IMR-90 (cell line): ENCODE results near the gene C11orf97. TPM values are rescaled to one million over a fixed set of nuclear protein-coding genes. Genes with fewer than 3 reads are reported as not detected.

Source experiments
- ATAC-seq: fragments of 200-7000 bp; cut with Tn5 transposase; 2 replicates; pipeline ENCODE4 v1.9.1; 2020; ENCODE audit warnings: low read depth, mild to moderate bottlenecking, moderate library complexity
- BruUV-seq: library from RNA; stranded (reverse); fragments of 400-500 nt; replicated peaks from 2 replicates; lab custom pipeline; 2021; lab: Mats Ljungman, UMichigan
- CTCF ChIA-PET: fragments of 300-600 bp; formaldehyde crosslinking; extraction: SDS; loops from one replicate; lab custom pipeline; 2021; ENCODE audit warnings: antibody characterized with exemption; lab: Yijun Ruan, JAX
- POLR2A ChIA-PET: fragments of 300-600 bp; sonication (Branson Sonifier 250); formaldehyde crosslinking; loops from one replicate; lab custom pipeline; 2022; ENCODE audit warnings: antibody characterized with exemption; ENCODE audit not compliant: unreplicated experiment; lab: Charles Lee
- DNase-seq: peaks from one replicate; pipeline ENCODE4 v3.0.0; 2013
- H2AFZ ChIP-seq: replicated peaks from 2 replicates; pipeline ENCODE3; 2013; ENCODE audit warnings: low read length, mild to moderate bottlenecking; ENCODE audit not compliant: poor library complexity
- H2AK5ac ChIP-seq: 2 replicates; pipeline ENCODE4 v1.6.1; 2013; ENCODE audit warnings: low read depth, low read length, inconsistent platforms
- H2AK9ac ChIP-seq: replicated peaks from 2 replicates; pipeline ENCODE3; 2013; ENCODE audit warnings: mild to moderate bottlenecking, low read depth, low read length, moderate library complexity; ENCODE audit not compliant: poor library complexity
- H2BK120ac ChIP-seq: 2 replicates; pipeline ENCODE4 v1.6.1; 2013; ENCODE audit warnings: low read depth, low read length, inconsistent platforms
- H2BK15ac ChIP-seq: 3 replicates; pipeline ENCODE4 v1.6.1; 2013; ENCODE audit warnings: low read depth, low read length, inconsistent platforms
- H2BK20ac ChIP-seq: 2 replicates; pipeline ENCODE4 v1.6.1; 2013; ENCODE audit warnings: low read depth, mild to moderate bottlenecking, inconsistent platforms, low read length, moderate library complexity
- H2BK5ac ChIP-seq: 2 replicates; pipeline ENCODE4 v1.6.1; 2013; ENCODE audit warnings: mild to moderate bottlenecking, low read depth, low read length, inconsistent platforms; ENCODE audit not compliant: poor library complexity, severe bottlenecking
- H3K14ac ChIP-seq: replicated peaks from 2 replicates; pipeline ENCODE4 v1.6.1; 2013; ENCODE audit warnings: low read depth, low read length, inconsistent platforms
- H3K18ac ChIP-seq: 2 replicates; pipeline ENCODE4 v1.6.1; 2013; ENCODE audit warnings: low read depth, low read length, control low read depth
- H3K23ac ChIP-seq: 2 replicates; pipeline ENCODE4 v1.6.1; 2013; ENCODE audit warnings: low read depth, low read length, inconsistent platforms
- H3K27ac ChIP-seq: 2 replicates; pipeline ENCODE4 v1.5.1; 2013; ENCODE audit warnings: mild to moderate bottlenecking, control low read depth, low read length; ENCODE audit not compliant: insufficient read depth
- H3K27me3 ChIP-seq: 2 replicates; pipeline ENCODE4 v1.6.1; 2013; ENCODE audit warnings: low read length; ENCODE audit not compliant: control insufficient read depth, insufficient read depth
- H3K36me3 ChIP-seq: 2 replicates; pipeline ENCODE4 v1.6.1; 2013; ENCODE audit warnings: low read length, mixed read lengths; ENCODE audit not compliant: control insufficient read depth, insufficient read depth
- H3K4ac ChIP-seq: 2 replicates; pipeline ENCODE4 v1.6.1; 2013; ENCODE audit warnings: low read depth, low read length, inconsistent platforms
- H3K4me1 ChIP-seq: 2 replicates; pipeline ENCODE4 v1.6.1; 2013; ENCODE audit warnings: low read length, mixed read lengths; ENCODE audit not compliant: control insufficient read depth, insufficient read depth
- H3K4me2 ChIP-seq: 2 replicates; pipeline ENCODE4 v1.6.1; 2013; ENCODE audit warnings: low read depth, mild to moderate bottlenecking, control low read depth, low read length, moderate library complexity
- H3K4me3 ChIP-seq: 2 replicates; pipeline ENCODE4 v1.5.1; 2013; ENCODE audit warnings: low read depth, mild to moderate bottlenecking, control low read depth, low read length, moderate library complexity; ENCODE audit not compliant: insufficient read depth
- H3K56ac ChIP-seq: 2 replicates; pipeline ENCODE4 v1.6.1; 2013; ENCODE audit warnings: low read length, inconsistent platforms; ENCODE audit not compliant: insufficient read depth; ENCODE audit errors: extremely low read depth
- H3K79me1 ChIP-seq, 2 experiments: 2 replicates each; pipeline ENCODE4 v1.6.1; 2013; ENCODE audit warnings: low read length in 2 of 2, inconsistent platforms in 1 of 2, low read depth in 1 of 2
- H3K9ac ChIP-seq: 2 replicates; pipeline ENCODE4 v1.6.1; 2013; ENCODE audit warnings: low read depth, low read length, control low read depth
- H3K9me1 ChIP-seq: 2 replicates; pipeline ENCODE4 v1.6.1; 2013; ENCODE audit warnings: low read length, inconsistent platforms; ENCODE audit not compliant: insufficient read depth
- H3K9me3 ChIP-seq: 2 replicates; pipeline ENCODE4 v1.6.1; 2013; ENCODE audit warnings: low read length; ENCODE audit not compliant: control insufficient read depth, insufficient read depth
- H4K20me1 ChIP-seq: 2 replicates; pipeline ENCODE4 v1.6.1; 2013; ENCODE audit warnings: low read length, inconsistent platforms; ENCODE audit not compliant: insufficient read depth
- H4K5ac ChIP-seq: 2 replicates; pipeline ENCODE4 v1.6.1; 2013; ENCODE audit warnings: mild to moderate bottlenecking, low read depth, low read length, control low read depth
- H4K8ac ChIP-seq, 2 experiments: 2 replicates each; pipeline ENCODE4 v1.6.1; 2013; ENCODE audit warnings: low read depth in 2 of 2, low read length in 2 of 2, control low read depth in 1 of 2, inconsistent platforms in 1 of 2
- H4K91ac ChIP-seq: 2 replicates; pipeline ENCODE4 v1.6.1; 2013; ENCODE audit warnings: low read depth, low read length, inconsistent platforms; ENCODE audit not compliant: insufficient read depth
- BHLHE40 ChIP-seq: fragments of 150-350 bp; IDR thresholded peaks from 2 replicates; pipeline ENCODE4 v1.6.1; 2016; ENCODE audit warnings: mild to moderate bottlenecking, low read depth, low read length
- CEBPB ChIP-seq: IDR thresholded peaks from 2 replicates; pipeline ENCODE4 v1.6.1; 2012; ENCODE audit warnings: low read depth, low read length, improper control_type of control experiment
- CHD1 ChIP-seq: IDR thresholded peaks from 2 replicates; pipeline ENCODE4 v1.6.1; 2012; ENCODE audit warnings: low read depth, low read length, improper control_type of control experiment
- CTCF ChIP-seq: conservative IDR thresholded peaks from 2 replicates; pipeline ENCODE4 v1.5.1; 2012; ENCODE audit warnings: mild to moderate bottlenecking, low read depth, low read length, improper control_type of control experiment
- ELK1 ChIP-seq: fragments of 150-350 bp; IDR thresholded peaks from 2 replicates; pipeline ENCODE4 v1.6.1; 2016; ENCODE audit warnings: low read depth, mild to moderate bottlenecking, low read length, moderate library complexity, borderline replicate concordance
- FOS ChIP-seq: fragments of 150-350 bp; IDR thresholded peaks from 2 replicates; pipeline ENCODE4 v1.6.1; 2016; ENCODE audit warnings: low read depth, low read length
- MAFK ChIP-seq: IDR thresholded peaks from 2 replicates; pipeline ENCODE4 v1.6.1; 2012; ENCODE audit warnings: low read depth, low read length, improper control_type of control experiment
- NFE2L2 ChIP-seq: fragments of 150-350 bp; IDR thresholded peaks from 2 replicates; pipeline ENCODE4 v1.6.1; 2016; ENCODE audit warnings: low read depth, mild to moderate bottlenecking, low read length
- SMC3 ChIP-seq: fragments of 150-350 bp; IDR thresholded peaks from 2 replicates; pipeline ENCODE4 v1.6.1; 2016; ENCODE audit warnings: low read depth, mild to moderate bottlenecking, antibody characterized with exemption, low read length, moderate library complexity
- WGBS, 2 experiments: methylation state at CpG; one replicate each; pipeline versions ENCODE4 v1.1.5 to v1.1.7; 2013; ENCODE audit warnings: missing lambda C conversion rate in 2 of 2; ENCODE audit not compliant: insufficient read length in 1 of 2; ENCODE audit errors: extremely low coverage in 2 of 2; 5-methylcytosine and 5-hydroxymethylcytosine counted together
- dilution Hi-C: fragments of 300-500 bp; cut with HindIII; formaldehyde crosslinking; loops from one replicate; pipeline ENCODE4 v1.14.3; 2018; ENCODE audit warnings: low sequenced_read_pairs; ENCODE audit not compliant: unreplicated experiment
- in situ Hi-C: fragments of 300-500 bp; cut with MboI; formaldehyde crosslinking; loops from 3 replicates; pipeline ENCODE4 v1.14.3; 2019; ENCODE audit warnings: low sequenced_read_pairs, inconsistent platforms, mixed read lengths
- intact Hi-C: fragments of 100-400 bp; cut with micrococcal nuclease; formaldehyde crosslinking; loops from 2 replicates; pipeline ENCODE4 v1.10.0; 2022
- polyA plus RNA-seq, 3 experiments: library from polyadenylated mRNA; depleted of rRNA; stranded (reverse); fragments of >200 nt; gene quantifications; 2 replicates each; pipeline ENCODE4 v1.2.3, GENCODE V29; 2012; ENCODE audit warnings: low replicate concordance in 1 of 3
- total RNA-seq: library from RNA; depleted of rRNA; stranded (reverse); fragments of >200 nt; gene quantifications from 2 replicates; pipeline ENCODE4 v1.2.3, GENCODE V29; 2012

C11orf97 gene
- total and polyA plus RNA-seq, 2 of the 4 experiments (the other 2 are of a cell fraction) = not detected

GRCh38 chr11:94568717-94569116, 56.5 kb downstream of the C11orf97 start:
- Histone ChIP-seq H3K9ac (no peak overlapping the region), H3K4me1 (no peaks in the 10 kb centered on the region), H3K27ac (no peak overlapping the region), H3K56ac (no peak overlapping the region), H2AFZ (no peak overlapping the region), H3K36me3 (no peaks in the 10 kb centered on the region), H3K27me3 (no peaks in the 10 kb centered on the region), H2BK5ac (no peak overlapping the region), H4K91ac (no peak overlapping the region), H2BK120ac (no peak overlapping the region), H3K79me1 (no peaks in the 10 kb centered on the region; a peak in 1 of 4 replicates), H3K18ac (no peak overlapping the region), H3K9me3 (no peaks in the 10 kb centered on the region), H2BK15ac (no peak overlapping the region), H4K8ac (no peak overlapping the region), H3K23ac (no peak overlapping the region), H2BK20ac (no peak overlapping the region), H3K4me3 (no peak overlapping the region), H4K5ac (no peak overlapping the region), H2AK5ac (no peak overlapping the region), H3K9me1 (0 out of 2 replicates have a peak, but pooled peaks cover 2% of the 10 kb centered on the region), H3K4me2 (no peak overlapping the region), H3K14ac (no peak overlapping the region), H4K20me1 (no peaks in the 10 kb centered on the region), H2AK9ac (no peak overlapping the region), H3K4ac (no peak overlapping the region)
- POLR2A ChIA-PET = no interaction called here
- dilution Hi-C loops = no loop called here
- WGBS, 2 experiments = 100% methylated on average over 1 of the region's 4 CpGs; no CpG with 5 or more reads in 1 of the 2 experiments
- TF ChIP-seq SMC3 = no peak
- no peak for TF ChIP-seq CEBPB
- no peak for TF ChIP-seq CTCF
- TF ChIP-seq NFE2L2 = no peak
- TF ChIP-seq ELK1 = no peak
- TF ChIP-seq CHD1 = no peak
- no peak for TF ChIP-seq BHLHE40
- TF ChIP-seq MAFK = no peak
- no peak for TF ChIP-seq FOS
- DNase-seq = no peak
- ATAC-seq = no peak
- CTCF ChIA-PET = no interaction called here
- in situ Hi-C loops = no loop called here
- intact Hi-C loops = no loop called here
- no TSS peak for BruUV-seq
